ENCODE data around the gene IPO11. TPM values are rescaled to one million over a fixed set of nuclear protein-coding genes. Genes with fewer than 3 reads are reported as not detected.

The IPO11 gene
- total and polyA plus RNA-seq, 8 donors: 3.7 to 19.5 (median 10.3) TPM

GRCh38 chr5:62626534-62626933 lies 214.0 kb downstream of the IPO11 start:
- Histone ChIP-seq H3K9me3 (no peaks in the 10 kb centered on the region), H3K36me3 (peaks cover 0 to 11% (median 4%) of the 10 kb centered on the region in 3 donors), H3K4me1 (no peaks in the 10 kb centered on the region), H3K27me3 (no peaks in the 10 kb centered on the region), H3K4me3 (no peak overlapping the region), H3K27ac (no peak overlapping the region)
- FAIRE-seq: no peak
- ATAC-seq: no peak
- WGBS, 2 donors: 87 to 89% methylated on average over 2 of the region's 2 CpGs
- no peak for TF ChIP-seq CTCF (IDR thresholded peaks at IDR 0.05)
- DNase-seq: no peak
- intact Hi-C loops (cut with DNase I): no loop called here

DNA sequence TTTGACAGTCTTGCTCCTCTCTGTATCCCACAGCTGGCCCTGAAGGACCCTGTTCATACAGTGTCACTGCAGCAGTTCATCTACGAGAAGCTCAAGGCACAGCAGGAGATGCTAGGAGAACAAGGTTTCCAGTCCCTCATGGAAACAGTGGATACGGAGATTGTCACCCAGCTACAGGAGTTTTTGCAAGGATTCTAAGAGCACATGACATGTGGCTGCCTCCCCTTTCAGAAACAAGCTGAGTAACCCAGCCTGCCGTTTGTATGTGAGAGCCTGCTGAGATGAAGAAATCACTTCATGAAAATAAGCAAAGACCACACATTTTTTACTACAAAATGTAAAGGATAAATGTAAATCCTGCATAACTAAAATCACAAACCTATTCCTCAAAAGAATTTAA lies 214.6 kb downstream of the IPO11 start:
- Histone ChIP-seq H3K27me3 (no peaks in the 10 kb centered on the region), H3K4me1 (no peaks in the 10 kb centered on the region), H3K4me3 (no peak overlapping the region), H3K36me3 (peaks cover 0 to 11% (median 4%) of the 10 kb centered on the region in 3 donors), H3K9me3 (no peaks in the 10 kb centered on the region), H3K27ac (no peak overlapping the region)
- DNase-seq: no peak
- no peak for FAIRE-seq
- 85 to 88% methylated on average over 3 of the region's 3 CpGs for WGBS, 2 donors
- intact Hi-C loops (cut with DNase I): no loop called here
- no peak for TF ChIP-seq CTCF (IDR thresholded peaks at IDR 0.05)
- no peak for ATAC-seq

DNA sequence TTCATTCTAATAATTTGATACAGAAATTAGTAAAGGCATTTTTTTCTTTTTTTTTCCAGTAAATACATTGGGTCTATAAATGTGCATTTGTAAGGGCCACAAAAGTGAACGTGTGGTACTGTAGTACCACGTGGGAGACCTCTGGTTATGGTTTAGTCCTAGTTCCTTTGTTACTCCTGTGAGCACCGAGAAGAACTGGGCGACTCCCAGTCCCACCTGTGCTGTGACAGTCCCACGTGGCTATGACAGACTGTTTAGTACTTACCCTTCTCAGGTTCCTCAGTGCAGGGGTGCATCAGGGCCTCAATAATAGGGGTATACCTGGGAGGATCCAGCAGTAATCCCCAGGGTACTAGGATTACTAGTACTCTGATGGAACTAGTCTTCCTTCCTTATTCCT lies 215.3 kb downstream of the IPO11 start:
- H3K36me3 ChIP-seq: peaks cover 0 to 11% (median 4%) of the 10 kb centered on the region in 3 donors
- no peak for TF ChIP-seq CTCF (IDR thresholded peaks at IDR 0.05)
- no peaks in the 10 kb centered on the region for H3K9me3 ChIP-seq
- H3K27ac ChIP-seq: no peak overlapping the region
- DNase-seq (no peak), FAIRE-seq (no peak), ATAC-seq (no peak)
- H3K4me3 ChIP-seq: no peak overlapping the region
- no peaks in the 10 kb centered on the region for H3K4me1 ChIP-seq
- intact Hi-C loops (cut with DNase I): no loop called here
- WGBS, 2 donors: 91 to 93% methylated on average over 5 of the region's 5 CpGs
- no peaks in the 10 kb centered on the region for H3K27me3 ChIP-seq

GRCh38 chr5:62631909-62632580 lies 219.5 kb downstream of the IPO11 start:
- H3K4me1 ChIP-seq: no peaks in the 10 kb centered on the region
- no peak overlapping the region for H3K27ac ChIP-seq
- DNase-seq (no peak), FAIRE-seq (no peak), ATAC-seq (no peak)
- H3K36me3 ChIP-seq: peaks cover 0 to 11% (median 4%) of the 10 kb centered on the region in 3 donors
- TF ChIP-seq CTCF (IDR thresholded peaks at IDR 0.05): no peak
- H3K27me3 ChIP-seq: no peaks in the 10 kb centered on the region
- H3K4me3 ChIP-seq: no peak overlapping the region
- 83 to 87% methylated on average over 3 of the region's 3 CpGs for WGBS, 2 donors
- intact Hi-C loops (cut with DNase I): no loop called here
- no peaks in the 10 kb centered on the region for H3K9me3 ChIP-seq

DNA sequence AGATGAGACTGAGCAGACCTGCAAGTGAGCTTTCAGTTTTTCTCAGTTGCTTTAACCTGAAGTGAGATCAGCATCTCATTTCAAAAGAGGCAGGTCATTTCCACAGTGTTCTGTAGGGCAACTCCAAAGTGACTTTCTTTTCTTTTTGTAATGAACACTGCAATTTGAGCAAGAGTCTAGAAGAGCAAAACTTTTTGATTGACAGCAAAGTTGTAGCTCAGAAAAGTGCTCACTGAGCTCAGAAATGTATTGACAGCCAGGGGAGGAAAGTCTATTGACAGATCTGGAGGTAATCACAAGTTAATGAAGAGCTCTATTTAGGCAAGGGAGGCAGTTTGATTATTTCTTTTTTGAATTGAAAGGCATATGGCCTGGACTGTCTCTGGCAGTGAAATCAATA lies 220.7 kb downstream of the IPO11 start:
- Histone ChIP-seq H3K27me3 (no peaks in the 10 kb centered on the region), H3K27ac (no peak overlapping the region), H3K36me3 (peaks cover 0 to 6% (median 4%) of the 10 kb centered on the region in 3 donors), H3K4me3 (no peak overlapping the region), H3K9me3 (no peaks in the 10 kb centered on the region), H3K4me1 (no peaks in the 10 kb centered on the region)
- ATAC-seq (no peak), FAIRE-seq (no peak), DNase-seq (no peak)
- TF ChIP-seq CTCF (IDR thresholded peaks at IDR 0.05): no peak
- intact Hi-C loops (cut with DNase I): no loop called here

All from pancreas (tissue), 10 donors.